Duodenal mucosa (tissue), 2 donors: ENCODE data around the gene RBM39.
"Not testable (repeated sequence)": the region's sequence is repeated elsewhere in the genome, so short reads cannot be mapped to it uniquely, and the experiment has no call there.

ENCODE experiments used
- H3K27ac ChIP-seq: one replicate; pipeline ENCODE4 v1.7.0; 2013; ENCODE audit warnings: low read depth, low read length
- H3K27me3 ChIP-seq, 2 donors: one replicate each; pipeline ENCODE4 v1.7.0; 2013; ENCODE audit warnings: low read length in 2 of 2, control low read depth in 1 of 2; ENCODE audit not compliant: insufficient read depth in 2 of 2, control insufficient read depth in 1 of 2
- H3K36me3 ChIP-seq, 2 donors: one replicate each; pipeline ENCODE4 v1.7.0; 2013; ENCODE audit warnings: low read length in 2 of 2, control low read depth in 1 of 2; ENCODE audit not compliant: insufficient read depth in 2 of 2, control insufficient read depth in 1 of 2
- H3K4me1 ChIP-seq, 2 donors: one replicate each; pipeline ENCODE4 v1.7.0; 2013; ENCODE audit warnings: low read length in 2 of 2, control low read depth in 1 of 2; ENCODE audit not compliant: insufficient read depth in 2 of 2, control insufficient read depth in 1 of 2
- H3K4me3 ChIP-seq, 2 donors: one replicate each; pipeline ENCODE4 v1.7.0; 2013; ENCODE audit warnings: low read length in 2 of 2, low read depth in 1 of 2
- H3K9ac ChIP-seq, 2 donors: one replicate each; pipeline ENCODE4 v1.7.0; 2013; ENCODE audit warnings: low read length in 2 of 2, low read depth in 1 of 2
- H3K9me3 ChIP-seq, 2 donors: one replicate each; pipeline ENCODE4 v1.7.0; 2013; ENCODE audit warnings: low read length in 2 of 2, control low read depth in 1 of 2; ENCODE audit not compliant: control insufficient read depth in 1 of 2

RBM39 gene

DNA sequence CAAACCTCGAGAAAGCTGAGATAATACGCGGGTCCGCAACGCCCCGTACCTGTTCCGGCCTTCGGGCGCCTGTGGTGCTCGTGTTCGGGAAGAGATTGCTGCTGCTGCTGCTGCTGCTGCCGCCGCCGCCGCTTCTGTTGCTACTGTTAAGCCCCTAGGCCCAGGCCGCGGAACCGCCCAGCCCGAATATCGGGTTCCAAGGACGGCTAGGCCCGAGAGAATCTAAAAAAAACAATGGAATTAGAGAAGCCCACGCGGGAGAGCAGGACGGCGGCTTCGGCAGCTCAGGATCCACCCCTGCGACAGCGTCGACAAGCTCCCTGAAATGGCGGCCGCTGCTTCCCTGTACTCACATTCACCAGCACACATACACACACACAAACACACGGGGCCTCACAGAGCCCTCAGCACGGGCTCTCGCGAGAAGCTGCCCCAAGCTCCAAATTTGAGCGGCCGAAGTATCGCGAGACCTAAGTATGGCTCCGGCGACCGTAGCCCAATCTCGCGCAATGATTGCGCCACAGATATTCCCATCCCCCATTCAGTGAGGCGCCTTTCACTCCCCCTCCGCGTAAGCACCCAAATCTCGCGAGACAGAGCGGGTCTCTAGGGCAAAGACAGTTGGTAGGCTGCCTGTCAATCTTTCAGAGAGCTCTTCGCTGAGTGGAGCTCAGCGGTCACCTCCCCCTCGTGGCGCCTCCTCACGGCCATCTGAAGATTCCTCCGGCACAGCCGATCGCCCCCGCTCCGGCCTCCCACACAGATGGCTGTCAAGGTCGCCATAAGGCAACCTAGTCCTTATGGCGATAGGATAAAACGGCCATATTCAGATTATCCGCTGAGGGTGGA, at the start of gene RBM39:
RBM39 (minus strand) TSS at position 369 of the 849 bp plus-strand sequence. CDS start 1,386 bp downstream, outside the sequence.
- peak within 1 kb of the TSS; percentile 92 to 93 for H3K4me3 ChIP-seq
- H3K9ac ChIP-seq = peak within 1 kb of the TSS; percentile 99
- no peaks in the 10 kb centered on the region for H3K27me3 ChIP-seq
- peaks cover 14 to 26% of the 10 kb centered on the region in 2 donors for H3K36me3 ChIP-seq
- no peaks in the 10 kb centered on the region for H3K9me3 ChIP-seq
- peaks cover 27 to 31% of the 10 kb centered on the region in 2 donors for H3K4me1 ChIP-seq
- peak within 1 kb of the TSS; percentile 98 for H3K27ac ChIP-seq

DNA sequence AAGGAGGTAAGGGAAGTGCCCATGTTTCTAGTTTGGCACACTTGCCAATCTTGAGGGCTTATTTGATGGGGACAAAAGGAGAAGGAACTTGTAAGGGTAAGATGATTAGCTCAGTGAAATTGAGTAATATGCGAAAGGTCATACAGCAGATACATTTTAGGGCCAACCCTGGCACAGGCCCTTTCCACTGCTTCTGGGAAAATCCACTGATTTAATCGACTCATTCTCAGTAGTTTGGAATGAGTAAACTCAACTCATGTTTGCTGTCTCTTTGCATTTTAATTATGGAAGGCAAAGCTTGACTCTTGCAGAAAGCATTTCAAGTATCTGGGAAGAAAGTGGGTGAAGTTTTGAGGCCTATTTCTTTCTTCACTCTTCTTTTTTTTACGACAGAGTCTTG, 49.8 kb upstream of the RBM39 start:
- no peak overlapping the region for H3K4me3 ChIP-seq
- no peaks in the 10 kb centered on the region for H3K4me1 ChIP-seq
- H3K27me3 ChIP-seq = no peaks in the 10 kb centered on the region
- no peak overlapping the region for H3K9ac ChIP-seq
- no peak overlapping the region for H3K27ac ChIP-seq
- H3K36me3 ChIP-seq = peaks cover 0 to 8% of the 10 kb centered on the region in 2 donors
- no peaks in the 10 kb centered on the region for H3K9me3 ChIP-seq

GRCh38 chr20:35791097-35791496, 49.0 kb upstream of the RBM39 start:
- H3K27me3 ChIP-seq = no peaks in the 10 kb centered on the region
- no peaks in the 10 kb centered on the region for H3K4me1 ChIP-seq
- H3K27ac ChIP-seq = no peak overlapping the region
- no peak overlapping the region for H3K4me3 ChIP-seq
- no peak overlapping the region for H3K9ac ChIP-seq
- no peaks in the 10 kb centered on the region for H3K9me3 ChIP-seq
- H3K36me3 ChIP-seq = peaks cover 0 to 8% of the 10 kb centered on the region in 2 donors

DNA sequence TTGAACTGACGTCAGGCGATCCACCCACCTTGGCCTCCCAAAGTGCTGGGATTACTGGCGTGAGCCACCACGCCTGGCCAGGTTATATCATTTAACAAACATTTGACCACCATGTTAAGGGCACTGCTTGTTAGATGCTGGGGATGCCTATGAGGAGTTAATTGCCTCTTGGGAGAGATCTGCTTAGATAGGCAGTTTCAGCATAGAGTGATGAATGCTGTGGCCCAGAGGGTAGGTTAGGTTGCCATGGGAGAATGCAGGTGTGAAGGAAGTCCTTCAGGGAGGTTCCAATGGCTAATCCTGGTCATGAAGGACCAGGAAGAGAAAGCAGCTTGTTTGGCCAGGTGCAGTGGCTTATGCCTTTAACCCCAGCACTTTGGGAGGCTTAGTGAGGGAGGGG, 46.7 kb upstream of the RBM39 start:
- Histone ChIP-seq H3K4me1 (no peaks in the 10 kb centered on the region), H3K9ac (no peak overlapping the region), H3K27ac (no peak overlapping the region), H3K4me3 (no peak overlapping the region), H3K9me3 (no peaks in the 10 kb centered on the region), H3K36me3 (peaks cover 0 to 8% of the 10 kb centered on the region in 2 donors), H3K27me3 (no peaks in the 10 kb centered on the region)

GRCh38 chr20:35785541-35785940, 43.5 kb upstream of the RBM39 start:
- not testable (repeated sequence) for H3K4me3 ChIP-seq, H3K9me3 ChIP-seq, H3K9ac ChIP-seq, H3K4me1 ChIP-seq, H3K27ac ChIP-seq, H3K27me3 ChIP-seq
- H3K36me3 ChIP-seq = peaks cover 4 to 12% of the 10 kb centered on the region in 2 donors

- H3K4me1 ChIP-seq, H3K27me3 ChIP-seq, H3K9ac ChIP-seq, H3K9me3 ChIP-seq, H3K27ac ChIP-seq, H3K4me3 ChIP-seq, H3K36me3 ChIP-seq: not testable (repeated sequence)
Measured at GRCh38 chr20:35783811-35784210, 41.8 kb upstream of the RBM39 start.

GRCh38 chr20:35776513-35777101, 34.5 kb upstream of the RBM39 start:
- Histone ChIP-seq H3K4me1 (peaks cover 29% of the 10 kb centered on the region in 2 donors), H3K27ac (no peak overlapping the region), H3K4me3 (no peak overlapping the region), H3K27me3 (no peaks in the 10 kb centered on the region), H3K9me3 (no peaks in the 10 kb centered on the region), H3K36me3 (peaks cover 0 to 10% of the 10 kb centered on the region in 2 donors), H3K9ac (no peak overlapping the region)

- Histone ChIP-seq H3K27me3 (no peaks in the 10 kb centered on the region), H3K36me3 (peaks cover 0 to 10% of the 10 kb centered on the region in 2 donors), H3K4me3 (no peak overlapping the region), H3K27ac (no peak overlapping the region), H3K9me3 (no peaks in the 10 kb centered on the region), H3K9ac (no peak overlapping the region), H3K4me1 (peaks cover 35 to 36% of the 10 kb centered on the region in 2 donors)
Measured at GRCh38 chr20:35774391-35774790, 32.3 kb upstream of the RBM39 start.

DNA sequence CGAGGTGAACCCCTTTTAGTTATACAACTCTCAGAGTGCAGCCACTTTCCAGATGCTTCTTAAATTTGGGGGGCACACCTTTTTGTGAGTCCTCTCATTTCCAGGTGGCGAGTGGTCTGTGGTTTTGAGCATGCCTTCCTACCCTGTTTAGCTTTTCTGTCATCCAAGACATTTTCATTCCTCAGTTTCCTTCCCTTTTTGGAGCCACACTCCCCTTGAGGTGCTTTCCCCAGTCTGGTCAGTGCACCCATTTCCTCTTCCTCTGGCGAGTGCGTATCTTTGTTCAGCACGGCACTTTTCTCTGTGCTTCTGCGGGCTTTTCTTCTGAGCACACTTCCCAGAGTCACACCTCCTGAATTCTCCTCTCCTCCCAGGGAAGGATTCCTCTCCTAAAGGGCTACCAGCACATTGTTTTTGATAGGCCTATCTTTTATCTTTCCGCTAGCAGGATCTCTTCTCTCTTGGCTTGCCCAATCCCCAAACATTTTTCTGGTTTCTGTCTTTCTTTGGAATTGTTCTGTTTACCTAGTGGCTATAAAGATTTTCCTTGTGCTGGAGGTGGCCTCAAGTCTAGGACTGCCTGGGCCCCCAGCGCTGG, 31.2 kb upstream of the RBM39 start:
- no peak overlapping the region for H3K27ac ChIP-seq
- peaks cover 0 to 8% of the 10 kb centered on the region in 2 donors for H3K36me3 ChIP-seq
- H3K27me3 ChIP-seq = no peaks in the 10 kb centered on the region
- H3K4me1 ChIP-seq = peaks cover 45% of the 10 kb centered on the region in 2 donors
- no peaks in the 10 kb centered on the region for H3K9me3 ChIP-seq
- H3K4me3 ChIP-seq = peak overlapping the region; percentile 84 to 85
- H3K9ac ChIP-seq = peak overlapping the region; percentile 82 to 93

DNA sequence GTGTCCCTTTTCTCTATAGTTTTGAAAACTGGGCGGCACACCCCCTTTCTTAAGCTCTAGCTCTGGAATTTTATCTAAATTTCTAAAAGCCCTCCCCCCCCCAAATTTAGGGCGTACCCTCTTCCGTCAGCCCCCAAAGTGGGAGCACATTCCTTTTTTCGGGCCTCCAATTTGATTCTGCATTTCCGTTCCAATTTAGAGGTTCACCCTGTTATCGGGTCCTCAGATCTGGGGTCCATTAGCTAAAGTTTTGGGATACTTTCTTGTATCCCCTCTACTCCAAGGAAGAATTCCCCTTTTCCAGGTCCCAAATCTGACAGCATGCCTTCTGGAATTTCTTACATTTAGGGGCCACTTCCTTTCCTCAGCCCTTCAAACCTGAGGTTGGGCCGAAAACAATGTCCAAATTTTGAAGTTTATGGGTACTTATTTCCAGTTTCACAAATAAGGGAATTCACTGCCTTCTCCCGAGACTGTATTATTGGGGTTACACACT, 30.6 kb upstream of the RBM39 start:
- Histone ChIP-seq H3K4me3 (peak overlapping the region; percentile 84 to 85), H3K9me3 (no peaks in the 10 kb centered on the region), H3K4me1 (peaks cover 45 to 51% of the 10 kb centered on the region in 2 donors), H3K27me3 (no peaks in the 10 kb centered on the region), H3K27ac (peak overlapping the region; percentile 84), H3K9ac (peak overlapping the region; percentile 82 to 93), H3K36me3 (peaks cover 0 to 8% of the 10 kb centered on the region in 2 donors)
